Cardiac muscle cell (in vitro differentiated cells and primary cell): ENCODE measurements around the gene CPN1. TPM values are rescaled to one million over a fixed set of nuclear protein-coding genes. Genes with fewer than 3 reads are reported as not detected.

Experiments
- DNase-seq, 2 donors: peaks; one replicate each; pipeline versions ENCODE4 v3.0.0 to v3.0.0-alpha.2; 2010 to 2017; ENCODE audit warnings: low read depth in 1 of 2, low spot score in 1 of 2
- H3K27ac ChIP-seq: fragments of 200-600 bp; sonication (generic); 2 replicates; pipeline ENCODE4 v1.5.1; 2016
- H3K27me3 ChIP-seq: fragments of 200-600 bp; sonication (generic); 2 replicates; pipeline ENCODE4 v1.6.0; 2016; ENCODE audit warnings: control low read depth
- H3K36me3 ChIP-seq: fragments of 200-600 bp; sonication (generic); 2 replicates; pipeline ENCODE4 v1.5.1; 2016; ENCODE audit warnings: control low read depth
- H3K4me1 ChIP-seq: fragments of 200-600 bp; sonication (generic); 2 replicates; pipeline ENCODE4 v1.8.1; 2017; ENCODE audit warnings: low read depth, mild to moderate bottlenecking, mixed run types
- H3K4me3 ChIP-seq: fragments of 200-600 bp; sonication (generic); 2 replicates; pipeline ENCODE4 v1.5.1; 2016; ENCODE audit warnings: mild to moderate bottlenecking
- H3K9me3 ChIP-seq: fragments of 200-600 bp; sonication (generic); 2 replicates; pipeline ENCODE4 v1.5.1; 2017; ENCODE audit warnings: low read depth, mild to moderate bottlenecking, control low read depth
- polyA plus RNA-seq: library from polyadenylated mRNA; unstranded; fragments of >200 nt; fragmentation: Nextera tagmentation; extraction: Ambion mirVana; gene quantifications from 2 replicates; pipeline ENCODE4 v1.2.1, GENCODE V29; 2016
- total RNA-seq: library from RNA; depleted of rRNA; stranded (reverse); fragments of >200 nt; gene quantifications from 2 replicates; pipeline ENCODE4 v1.2.3, GENCODE V29; 2016
- TF ChIP-seq, protein P1 (sequence below): IDR thresholded peaks from 2 replicates; pipeline ENCODE4 v1.5.1; 2012; ENCODE audit warnings: low read depth, mild to moderate bottlenecking, low read length

Gene CPN1
- total and polyA plus RNA-seq, 2 experiments from 2014 or later: not detected

DNA sequence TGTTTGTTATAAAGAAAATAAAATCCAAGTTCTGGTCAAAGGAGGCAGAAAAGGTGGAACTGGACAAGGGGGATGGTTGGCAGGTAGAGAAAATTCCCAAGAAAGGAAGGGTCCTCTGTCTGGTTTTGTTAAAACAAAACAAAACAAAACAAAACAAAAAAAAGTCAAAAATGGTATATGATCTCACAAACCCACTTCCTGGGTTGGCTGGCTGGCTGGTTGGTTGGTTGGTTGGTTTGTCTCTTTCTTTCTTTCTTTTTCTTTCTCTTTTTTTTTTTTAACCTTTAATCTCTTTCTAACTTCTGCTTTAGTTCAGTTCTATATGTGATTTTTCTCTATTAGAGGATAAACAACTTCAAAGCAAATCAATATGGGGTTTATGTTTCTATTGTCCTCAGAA is 41.1 kb upstream of the CPN1 start:
- H3K4me1 ChIP-seq: no peaks in the 10 kb centered on the region
- H3K27ac ChIP-seq: no peak overlapping the region
- TF ChIP-seq, protein P1, sequence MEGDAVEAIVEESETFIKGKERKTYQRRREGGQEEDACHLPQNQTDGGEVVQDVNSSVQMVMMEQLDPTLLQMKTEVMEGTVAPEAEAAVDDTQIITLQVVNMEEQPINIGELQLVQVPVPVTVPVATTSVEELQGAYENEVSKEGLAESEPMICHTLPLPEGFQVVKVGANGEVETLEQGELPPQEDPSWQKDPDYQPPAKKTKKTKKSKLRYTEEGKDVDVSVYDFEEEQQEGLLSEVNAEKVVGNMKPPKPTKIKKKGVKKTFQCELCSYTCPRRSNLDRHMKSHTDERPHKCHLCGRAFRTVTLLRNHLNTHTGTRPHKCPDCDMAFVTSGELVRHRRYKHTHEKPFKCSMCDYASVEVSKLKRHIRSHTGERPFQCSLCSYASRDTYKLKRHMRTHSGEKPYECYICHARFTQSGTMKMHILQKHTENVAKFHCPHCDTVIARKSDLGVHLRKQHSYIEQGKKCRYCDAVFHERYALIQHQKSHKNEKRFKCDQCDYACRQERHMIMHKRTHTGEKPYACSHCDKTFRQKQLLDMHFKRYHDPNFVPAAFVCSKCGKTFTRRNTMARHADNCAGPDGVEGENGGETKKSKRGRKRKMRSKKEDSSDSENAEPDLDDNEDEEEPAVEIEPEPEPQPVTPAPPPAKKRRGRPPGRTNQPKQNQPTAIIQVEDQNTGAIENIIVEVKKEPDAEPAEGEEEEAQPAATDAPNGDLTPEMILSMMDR: no peak
- H3K36me3 ChIP-seq: no peaks in the 10 kb centered on the region
- no peaks in the 10 kb centered on the region for H3K27me3 ChIP-seq
- DNase-seq: no peak
- no peaks in the 10 kb centered on the region for H3K9me3 ChIP-seq
- no peak overlapping the region for H3K4me3 ChIP-seq

DNA sequence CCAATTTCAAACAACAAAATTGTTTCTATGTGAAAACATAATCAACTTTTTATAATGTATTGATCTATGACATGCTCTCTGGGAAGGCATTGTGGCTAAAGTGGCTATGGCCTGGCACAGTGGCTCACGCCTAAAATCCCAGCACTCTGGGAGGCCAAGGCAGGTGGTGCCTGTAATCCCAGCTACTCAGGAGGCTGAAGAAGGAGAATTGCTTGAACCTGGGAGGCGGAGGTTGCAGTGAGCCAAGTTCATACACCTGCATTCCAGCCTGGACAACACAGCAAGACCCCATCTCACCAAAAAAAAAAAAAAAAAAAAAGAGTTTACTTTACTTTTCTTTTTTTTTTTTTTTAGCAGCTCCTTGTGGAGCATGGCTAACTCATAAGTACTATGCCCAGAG is 38.9 kb upstream of the CPN1 start:
- Histone ChIP-seq H3K27ac (no peak overlapping the region), H3K9me3 (no peaks in the 10 kb centered on the region), H3K4me3 (no peak overlapping the region), H3K36me3 (no peaks in the 10 kb centered on the region), H3K4me1 (no peaks in the 10 kb centered on the region), H3K27me3 (no peaks in the 10 kb centered on the region)
- DNase-seq: no peak
- TF ChIP-seq, protein P1: no peak

DNA sequence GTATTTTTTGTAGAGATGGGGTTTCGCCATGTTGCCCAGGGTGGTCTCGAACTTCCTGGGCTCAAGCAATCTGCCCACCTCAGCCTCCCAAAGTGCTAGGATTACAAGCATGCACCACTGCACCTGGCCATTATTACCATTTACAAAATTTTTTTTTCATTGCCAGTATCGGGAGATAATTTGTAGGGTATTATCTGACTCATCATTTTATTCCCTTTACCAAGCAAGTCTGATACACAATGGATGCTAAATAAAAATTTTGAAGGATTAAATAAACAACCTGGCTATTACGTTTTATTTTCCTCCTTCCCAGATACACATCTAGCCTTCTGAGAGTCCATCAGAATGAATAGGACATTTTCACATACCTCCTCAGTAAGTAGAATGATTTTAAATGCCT is 38.1 kb upstream of the CPN1 start:
- Histone ChIP-seq H3K4me1 (no peaks in the 10 kb centered on the region), H3K4me3 (no peak overlapping the region), H3K9me3 (no peaks in the 10 kb centered on the region), H3K36me3 (no peaks in the 10 kb centered on the region), H3K27me3 (peaks cover 4% of the 10 kb centered on the region), H3K27ac (no peak overlapping the region)
- DNase-seq: no peak
- TF ChIP-seq, protein P1: no peak

DNA sequence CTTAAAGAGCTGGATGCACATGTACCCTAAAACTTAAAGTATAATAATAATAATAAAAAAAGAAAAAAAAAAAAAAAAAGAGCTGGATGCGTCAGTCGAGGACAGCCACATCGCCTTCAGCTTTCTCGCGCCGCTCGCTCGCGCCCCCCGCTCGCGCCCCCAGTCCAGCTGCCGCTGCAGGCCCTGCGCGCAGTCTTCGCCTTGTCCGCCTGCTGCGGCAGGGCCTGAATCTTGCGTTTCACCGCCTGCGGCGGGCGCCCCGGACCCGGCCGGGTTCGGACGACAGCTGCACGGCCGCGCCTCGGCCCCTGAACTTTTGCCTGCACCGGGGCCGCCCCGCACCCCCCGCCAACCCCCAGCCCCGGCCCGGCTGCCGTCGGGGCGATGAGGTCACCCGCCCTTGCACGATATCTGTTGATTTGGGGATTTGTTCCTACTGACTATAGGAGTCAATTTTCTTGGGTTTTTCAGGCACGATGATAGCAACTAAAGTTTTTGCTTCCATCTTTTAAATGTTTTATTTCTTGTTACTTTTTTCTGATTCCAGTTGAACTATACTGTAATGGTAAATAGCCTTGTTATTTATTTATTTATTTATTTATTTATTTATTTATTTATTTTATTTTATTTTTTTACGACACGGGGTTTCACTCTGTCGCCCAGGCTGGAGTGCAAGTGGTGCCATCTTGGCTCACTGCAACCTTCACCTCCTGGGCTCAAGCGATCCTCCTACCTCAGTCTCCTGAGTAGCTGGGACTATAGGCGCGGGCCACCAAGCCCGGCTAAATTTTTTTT is 33.5 kb upstream of the CPN1 start:
- Histone ChIP-seq H3K4me1 (no peaks in the 10 kb centered on the region), H3K27me3 (peaks cover 7% of the 10 kb centered on the region), H3K36me3 (no peaks in the 10 kb centered on the region), H3K27ac (no peak overlapping the region), H3K4me3 (no peak overlapping the region), H3K9me3 (no peaks in the 10 kb centered on the region)
- peak; percentile 3 to 24 for DNase-seq
- TF ChIP-seq, protein P1: no peak

DNA sequence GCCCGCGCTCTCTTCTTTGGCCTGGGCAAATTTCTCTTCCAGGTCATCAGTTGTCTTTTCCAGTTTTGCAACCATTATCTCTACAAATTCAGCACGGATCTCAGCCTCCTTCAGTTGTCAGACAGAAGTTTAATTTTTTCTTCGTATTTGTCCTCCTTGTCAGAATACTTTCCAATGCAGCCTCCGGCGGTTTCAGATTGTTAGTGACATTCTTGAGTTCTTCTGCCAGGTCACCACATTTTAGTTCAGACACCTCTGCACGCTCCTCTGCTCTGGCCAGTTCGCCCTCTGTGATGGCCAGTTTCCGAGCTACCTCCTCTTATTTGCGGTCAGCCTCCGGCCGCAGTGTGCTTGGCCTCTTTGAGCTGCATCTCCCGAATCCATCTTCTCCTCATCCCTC is 32.8 kb upstream of the CPN1 start:
- TF ChIP-seq, protein P1: no peak
- no peak overlapping the region for H3K4me3 ChIP-seq

More for the DNA sequence above, 32.8 kb upstream of the CPN1 start:
- Histone ChIP-seq H3K36me3 (no peaks in the 10 kb centered on the region), H3K27me3 (peaks cover 7% of the 10 kb centered on the region), H3K9me3 (no peaks in the 10 kb centered on the region), H3K27ac (no peak overlapping the region), H3K4me1 (no peaks in the 10 kb centered on the region)
- no peak for DNase-seq
